ENCODE results near the gene OR5H15.
"Not testable (repeated sequence)": the region's sequence is repeated elsewhere in the genome, so short reads cannot be mapped to it uniquely, and the experiment has no call there.

Gene OR5H15

DNA sequence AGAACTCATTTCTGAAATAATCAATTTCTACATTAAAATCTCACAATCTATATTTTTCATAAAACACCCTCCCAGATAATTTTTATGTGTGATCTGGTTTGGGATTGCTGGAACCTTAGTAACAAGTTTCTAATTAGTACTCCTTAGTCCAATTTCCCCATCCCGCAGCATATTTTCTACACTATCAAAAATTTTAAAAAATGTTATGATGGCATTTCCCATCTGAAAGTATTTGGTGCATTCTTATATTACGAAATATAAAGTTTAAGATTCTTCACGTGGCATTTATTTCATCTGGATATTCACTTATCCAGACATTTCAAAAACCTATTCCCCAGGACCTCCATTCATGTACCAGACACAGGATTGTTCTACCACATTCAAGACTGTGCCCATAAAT, 17.7 kb upstream of the OR5H15 start:
- Histone ChIP-seq H3K9me3 (no peaks in the 10 kb centered on the region), H3K27me3 (no peaks in the 10 kb centered on the region), H3K4me1 (ENCODE audit: control insufficient read depth in 1 of 2, insufficient read depth in 1 of 2, low read depth in 1 of 2, low read length in 1 of 2) (no peaks in the 10 kb centered on the region), H3K36me3 (no peaks in the 10 kb centered on the region), H3K27ac (no peak overlapping the region), H3K4me3 (ENCODE audit: low read depth in 1 of 2, low read length in 1 of 2) (no peak overlapping the region)
- TF ChIP-seq, protein P1, sequence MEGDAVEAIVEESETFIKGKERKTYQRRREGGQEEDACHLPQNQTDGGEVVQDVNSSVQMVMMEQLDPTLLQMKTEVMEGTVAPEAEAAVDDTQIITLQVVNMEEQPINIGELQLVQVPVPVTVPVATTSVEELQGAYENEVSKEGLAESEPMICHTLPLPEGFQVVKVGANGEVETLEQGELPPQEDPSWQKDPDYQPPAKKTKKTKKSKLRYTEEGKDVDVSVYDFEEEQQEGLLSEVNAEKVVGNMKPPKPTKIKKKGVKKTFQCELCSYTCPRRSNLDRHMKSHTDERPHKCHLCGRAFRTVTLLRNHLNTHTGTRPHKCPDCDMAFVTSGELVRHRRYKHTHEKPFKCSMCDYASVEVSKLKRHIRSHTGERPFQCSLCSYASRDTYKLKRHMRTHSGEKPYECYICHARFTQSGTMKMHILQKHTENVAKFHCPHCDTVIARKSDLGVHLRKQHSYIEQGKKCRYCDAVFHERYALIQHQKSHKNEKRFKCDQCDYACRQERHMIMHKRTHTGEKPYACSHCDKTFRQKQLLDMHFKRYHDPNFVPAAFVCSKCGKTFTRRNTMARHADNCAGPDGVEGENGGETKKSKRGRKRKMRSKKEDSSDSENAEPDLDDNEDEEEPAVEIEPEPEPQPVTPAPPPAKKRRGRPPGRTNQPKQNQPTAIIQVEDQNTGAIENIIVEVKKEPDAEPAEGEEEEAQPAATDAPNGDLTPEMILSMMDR (IDR thresholded peaks at IDR 0.05): no peak

DNA sequence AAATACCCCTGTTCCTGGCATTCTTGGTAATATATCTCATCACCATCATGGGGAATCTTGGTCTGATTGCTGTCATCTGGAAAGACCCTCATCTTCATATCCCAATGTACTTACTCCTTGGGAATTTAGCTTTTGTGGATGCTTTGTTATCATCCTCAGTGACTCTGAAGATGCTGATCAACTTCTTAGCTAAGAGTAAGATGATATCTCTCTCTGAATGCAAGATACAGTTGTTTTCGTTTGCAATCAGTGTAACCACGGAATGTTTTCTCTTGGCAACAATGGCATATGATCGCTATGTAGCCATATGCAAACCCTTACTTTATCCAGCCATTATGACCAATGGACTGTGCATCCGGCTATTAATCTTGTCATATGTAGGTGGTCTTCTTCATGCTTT, 17.0 kb upstream of the OR5H15 start:
- H3K27ac ChIP-seq, H3K9me3 ChIP-seq, H3K27me3 ChIP-seq: not testable (repeated sequence)

DNA sequence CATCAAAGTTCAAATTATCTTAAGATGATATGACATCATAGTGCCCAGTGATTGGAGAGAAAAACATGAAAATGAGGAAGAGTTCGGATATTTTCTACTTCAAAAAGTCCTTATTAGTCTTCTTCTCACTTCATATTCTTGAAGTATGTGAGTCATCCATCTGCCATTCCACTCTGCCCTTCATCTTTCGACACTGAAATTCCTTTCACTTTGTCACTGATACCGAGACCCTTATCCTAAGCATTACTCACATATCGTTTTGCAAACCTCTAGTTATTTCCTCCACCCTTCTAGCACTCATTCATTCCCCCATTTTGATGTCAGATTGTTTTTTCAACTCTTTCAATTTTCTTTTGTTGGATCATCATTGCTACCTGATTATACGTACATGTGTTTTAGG, 15.3 kb upstream of the OR5H15 start:
- Histone ChIP-seq H3K4me3 (ENCODE audit: low read depth in 1 of 2, low read length in 1 of 2) (no peak overlapping the region), H3K36me3 (no peaks in the 10 kb centered on the region), H3K9me3 (no peaks in the 10 kb centered on the region), H3K4me1 (ENCODE audit: control insufficient read depth in 1 of 2, insufficient read depth in 1 of 2, low read depth in 1 of 2, low read length in 1 of 2) (no peaks in the 10 kb centered on the region), H3K27me3 (no peaks in the 10 kb centered on the region), H3K27ac (no peak overlapping the region)
- TF ChIP-seq, protein P1 (IDR thresholded peaks at IDR 0.05): no peak

More for the DNA sequence above, 17.0 kb upstream of the OR5H15 start:
- H3K36me3 ChIP-seq; H3K4me3 ChIP-seq (ENCODE audit: low read depth in 1 of 2, low read length in 1 of 2); H3K4me1 ChIP-seq (ENCODE audit: control insufficient read depth in 1 of 2, insufficient read depth in 1 of 2, low read depth in 1 of 2, low read length in 1 of 2): not testable (repeated sequence)

DNA sequence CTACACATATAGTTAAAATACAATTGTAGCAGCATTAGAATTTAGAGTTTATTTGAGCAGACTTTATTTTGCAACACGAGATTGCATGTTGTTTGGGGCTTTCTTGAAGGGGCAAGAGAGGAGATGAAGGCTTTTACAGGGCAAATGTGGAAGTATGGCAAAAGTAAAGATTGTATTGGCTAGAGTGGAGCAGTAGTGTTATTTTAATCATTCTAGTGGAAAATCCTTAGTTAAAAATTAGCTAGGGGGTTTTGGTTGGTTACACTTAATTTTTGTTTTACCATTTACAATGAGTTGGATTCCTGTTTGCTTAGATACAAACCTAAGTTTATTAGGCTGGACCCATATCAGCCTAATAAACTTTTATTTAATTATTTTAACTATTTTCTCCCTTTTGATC, 4.6 kb downstream of the OR5H15 start:
- H3K27me3 ChIP-seq: no peaks in the 10 kb centered on the region
- no peak overlapping the region for H3K27ac ChIP-seq
- H3K4me1 ChIP-seq (ENCODE audit: control insufficient read depth in 1 of 2, insufficient read depth in 1 of 2, low read depth in 1 of 2, low read length in 1 of 2): no peaks in the 10 kb centered on the region
- H3K4me3 ChIP-seq (ENCODE audit: low read depth in 1 of 2, low read length in 1 of 2): no peak overlapping the region
- H3K36me3 ChIP-seq: no peaks in the 10 kb centered on the region
- TF ChIP-seq, protein P1 (IDR thresholded peaks at IDR 0.05): no peak
- H3K9me3 ChIP-seq: no peaks in the 10 kb centered on the region

DNA sequence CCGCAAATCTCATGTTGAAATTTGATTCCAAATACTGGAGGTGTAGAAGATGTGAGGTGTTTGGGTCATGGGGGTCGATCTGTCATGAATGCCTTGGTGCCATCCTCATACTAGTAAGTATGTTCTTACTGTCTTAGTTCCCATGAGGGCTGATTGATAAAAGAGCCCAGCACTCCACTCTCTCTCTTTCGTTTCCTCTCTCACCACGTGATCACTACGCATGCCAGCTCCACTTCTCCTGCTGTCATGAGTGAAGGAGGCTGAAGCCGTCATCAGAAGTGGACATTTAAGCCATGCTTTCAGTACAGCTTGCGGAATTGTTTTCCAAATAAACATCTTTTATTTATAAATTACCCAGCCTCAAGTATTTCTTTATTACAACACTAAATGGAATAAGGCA, 6.1 kb downstream of the OR5H15 start:
- H3K27ac ChIP-seq: no peak overlapping the region
- no peaks in the 10 kb centered on the region for H3K9me3 ChIP-seq
- TF ChIP-seq, protein P1 (IDR thresholded peaks at IDR 0.05): no peak
- no peaks in the 10 kb centered on the region for H3K27me3 ChIP-seq
- H3K4me1 ChIP-seq (ENCODE audit: control insufficient read depth in 1 of 2, insufficient read depth in 1 of 2, low read depth in 1 of 2, low read length in 1 of 2): no peaks in the 10 kb centered on the region
- no peak overlapping the region for H3K4me3 ChIP-seq (ENCODE audit: low read depth in 1 of 2, low read length in 1 of 2)
- H3K36me3 ChIP-seq: no peaks in the 10 kb centered on the region

DNA sequence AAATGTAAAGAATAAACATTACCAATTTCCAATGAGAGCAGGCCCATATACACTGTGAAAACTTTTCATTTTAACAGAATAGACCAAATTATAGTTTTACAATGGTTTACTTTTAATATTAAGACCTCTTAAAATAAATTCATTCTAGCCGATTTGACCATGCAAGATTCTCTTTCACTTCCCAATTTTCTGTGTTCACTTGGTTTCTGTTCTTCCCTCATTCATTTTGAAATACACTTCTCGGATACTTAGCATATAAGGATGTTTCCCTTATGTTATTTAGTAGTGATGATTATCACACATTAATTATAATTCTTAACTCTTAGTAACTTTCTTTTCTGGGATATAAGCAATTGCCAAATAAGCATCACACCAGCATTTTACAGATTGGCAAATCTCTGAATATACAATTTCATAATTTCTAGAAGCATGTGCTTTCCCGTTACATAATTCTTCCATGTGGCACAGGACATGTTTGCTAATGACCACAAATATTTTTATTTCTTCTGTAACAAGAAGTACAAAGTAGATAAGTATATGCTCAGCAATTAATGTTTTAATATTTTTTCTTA, 13.9 kb downstream of the OR5H15 start:
- no peaks in the 10 kb centered on the region for H3K36me3 ChIP-seq
- H3K27ac ChIP-seq: no peak overlapping the region
- no peak overlapping the region for H3K4me3 ChIP-seq (ENCODE audit: low read depth in 1 of 2, low read length in 1 of 2)
- H3K9me3 ChIP-seq: no peaks in the 10 kb centered on the region
- H3K27me3 ChIP-seq: no peaks in the 10 kb centered on the region
- H3K4me1 ChIP-seq (ENCODE audit: control insufficient read depth in 1 of 2, insufficient read depth in 1 of 2, low read depth in 1 of 2, low read length in 1 of 2): peaks cover 4 to 7% of the 10 kb centered on the region in 2 experiments
- TF ChIP-seq, protein P1 (IDR thresholded peaks at IDR 0.05): no peak

Data from neutrophil (primary cell).